Measurements from ENCODE around the gene CA12.

GRCh38 chr15:63340353-63340752, 41.3 kb downstream of the CA12 start:
- TF ChIP-seq CTCF (IDR thresholded peaks at IDR 0.05) (no peak), POLR2A (IDR thresholded peaks at IDR 0.05) (no peak)
